NT2/D1 (cell line): ENCODE results near the gene RBBP8NL.

ENCODE experiments used
- SUZ12 ChIP-seq: IDR thresholded peaks from 2 replicates; pipeline ENCODE4 v1.6.1; 2011; ENCODE audit not compliant: insufficient read length, insufficient read depth; ENCODE audit errors: extremely low read depth
- YY1 ChIP-seq: IDR thresholded peaks from 2 replicates; pipeline ENCODE4 v1.6.1; 2011; ENCODE audit not compliant: insufficient read length, insufficient read depth
- ZNF274 ChIP-seq: IDR thresholded peaks from 2 replicates; pipeline ENCODE4 v1.6.1; 2011; ENCODE audit warnings: mild to moderate bottlenecking, low read depth, low read length

DNA sequence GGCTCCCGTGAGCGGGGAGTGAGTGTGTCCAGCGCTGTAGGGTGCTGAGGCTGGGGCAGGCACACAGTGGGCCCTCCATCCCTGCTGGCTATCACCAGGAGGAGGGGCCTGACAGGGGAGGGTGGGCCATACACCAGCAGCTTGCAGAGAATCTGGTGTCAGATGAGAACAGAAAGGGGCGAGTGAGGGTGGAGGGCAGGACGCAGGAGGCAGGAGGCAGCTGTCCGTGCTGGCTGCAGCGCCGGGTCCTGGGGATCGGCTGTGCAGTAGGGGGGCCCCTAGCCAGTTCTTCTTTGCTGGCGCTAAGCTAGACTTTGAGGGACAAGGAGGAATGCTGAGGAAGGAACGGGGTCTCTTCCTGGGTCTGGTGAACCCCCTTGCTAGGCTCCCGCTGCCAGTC, 18.7 kb downstream of the RBBP8NL start:
- TF ChIP-seq ZNF274 (no peak), YY1 (no peak), SUZ12 (no peak)
